ENCODE data around the gene PAWR. TPM values are rescaled to one million over a fixed set of nuclear protein-coding genes. Genes with fewer than 3 reads are reported as not detected.
"Not testable (repeated sequence)": the region's sequence is repeated elsewhere in the genome, so short reads cannot be mapped to it uniquely, and the experiment has no call there.

The PAWR gene
- total RNA-seq, 1 donor from 2014 or later = 53.5 TPM

DNA sequence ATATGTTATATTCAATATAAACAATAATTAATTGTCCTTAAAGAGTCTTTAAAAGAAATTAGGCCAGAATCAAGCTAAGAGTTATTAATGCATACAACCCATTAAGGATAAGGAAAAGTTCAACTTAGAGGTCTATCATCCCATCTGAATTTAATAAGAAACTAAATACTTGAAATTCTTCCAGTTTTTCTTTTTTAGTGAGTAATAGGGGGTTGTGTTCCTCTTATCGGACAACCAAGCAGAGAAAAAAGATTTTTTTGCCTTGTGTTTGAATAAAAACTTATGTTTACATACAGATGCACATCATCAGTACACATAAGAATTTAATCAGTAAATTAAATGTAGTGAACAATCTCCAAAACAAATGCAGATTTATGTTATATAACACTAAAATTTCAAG, 32.5 kb downstream of the PAWR start:
- ATAC-seq (no peak), DNase-seq (no peak)
- H3K4me1 ChIP-seq = peaks cover 8% of the 10 kb centered on the region
- H3K27me3 ChIP-seq (ENCODE audit: low read depth) = no peaks in the 10 kb centered on the region
- intact Hi-C loops (cut with DNase I) = no loop called here
- no peak overlapping the region for H3K27ac ChIP-seq
- H3K9me3 ChIP-seq = no peaks in the 10 kb centered on the region
- no peaks in the 10 kb centered on the region for H3K36me3 ChIP-seq
- H3K4me3 ChIP-seq = no peak overlapping the region
- TF ChIP-seq, protein P1, sequence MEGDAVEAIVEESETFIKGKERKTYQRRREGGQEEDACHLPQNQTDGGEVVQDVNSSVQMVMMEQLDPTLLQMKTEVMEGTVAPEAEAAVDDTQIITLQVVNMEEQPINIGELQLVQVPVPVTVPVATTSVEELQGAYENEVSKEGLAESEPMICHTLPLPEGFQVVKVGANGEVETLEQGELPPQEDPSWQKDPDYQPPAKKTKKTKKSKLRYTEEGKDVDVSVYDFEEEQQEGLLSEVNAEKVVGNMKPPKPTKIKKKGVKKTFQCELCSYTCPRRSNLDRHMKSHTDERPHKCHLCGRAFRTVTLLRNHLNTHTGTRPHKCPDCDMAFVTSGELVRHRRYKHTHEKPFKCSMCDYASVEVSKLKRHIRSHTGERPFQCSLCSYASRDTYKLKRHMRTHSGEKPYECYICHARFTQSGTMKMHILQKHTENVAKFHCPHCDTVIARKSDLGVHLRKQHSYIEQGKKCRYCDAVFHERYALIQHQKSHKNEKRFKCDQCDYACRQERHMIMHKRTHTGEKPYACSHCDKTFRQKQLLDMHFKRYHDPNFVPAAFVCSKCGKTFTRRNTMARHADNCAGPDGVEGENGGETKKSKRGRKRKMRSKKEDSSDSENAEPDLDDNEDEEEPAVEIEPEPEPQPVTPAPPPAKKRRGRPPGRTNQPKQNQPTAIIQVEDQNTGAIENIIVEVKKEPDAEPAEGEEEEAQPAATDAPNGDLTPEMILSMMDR (IDR thresholded peaks at IDR 0.05) = no peak

DNA sequence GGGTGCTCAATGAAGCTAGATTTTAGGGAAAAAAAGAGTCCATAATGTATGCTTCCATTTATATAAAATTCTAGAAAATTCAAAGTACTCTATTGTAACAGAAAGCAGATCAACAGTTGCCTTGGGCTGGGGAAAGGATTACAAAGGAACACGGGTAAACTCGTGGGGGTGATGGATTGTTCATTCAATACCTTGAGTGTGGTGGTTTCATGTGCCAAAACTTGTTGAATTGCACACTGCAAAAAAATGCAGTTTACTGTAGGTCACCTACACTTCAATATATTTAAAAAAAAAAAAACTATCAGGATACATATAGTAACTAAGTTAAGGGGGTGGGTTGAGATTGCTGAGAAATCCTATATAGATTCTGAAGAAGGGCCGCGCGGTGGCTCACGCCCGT, 33.6 kb downstream of the PAWR start:
- TF ChIP-seq, protein P1 (IDR thresholded peaks at IDR 0.05) = no peak
- no peaks in the 10 kb centered on the region for H3K27me3 ChIP-seq (ENCODE audit: low read depth)
- peaks cover 8% of the 10 kb centered on the region for H3K4me1 ChIP-seq
- no peak overlapping the region for H3K27ac ChIP-seq
- H3K36me3 ChIP-seq = no peaks in the 10 kb centered on the region
- intact Hi-C loops (cut with DNase I) = no loop called here
- ATAC-seq (no peak), DNase-seq (no peak)
- no peaks in the 10 kb centered on the region for H3K9me3 ChIP-seq
- H3K4me3 ChIP-seq = no peak overlapping the region

DNA sequence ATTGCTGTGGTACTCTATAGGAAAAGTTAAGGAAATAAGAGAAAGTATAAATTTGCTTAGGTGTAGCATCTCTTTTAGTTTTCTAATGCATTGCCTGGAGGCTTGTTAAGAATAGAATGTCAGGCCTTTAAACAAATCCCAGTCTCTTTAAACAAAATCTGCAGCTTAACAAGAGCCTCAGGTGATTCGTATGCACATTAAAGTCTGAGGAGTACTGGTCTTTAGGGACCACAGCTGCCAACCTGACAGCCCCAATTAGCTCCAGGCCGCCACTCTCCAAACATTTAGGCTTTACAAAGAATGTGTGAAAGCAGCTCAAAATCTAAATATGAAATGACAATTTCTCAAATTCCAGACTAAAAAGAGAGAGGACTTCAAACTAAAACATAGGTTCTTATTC, 35.7 kb downstream of the PAWR start:
- Histone ChIP-seq H3K27ac (no peak overlapping the region), H3K27me3 (ENCODE audit: low read depth) (no peaks in the 10 kb centered on the region), H3K4me1 (peaks cover 6% of the 10 kb centered on the region), H3K4me3 (no peak overlapping the region), H3K9me3 (no peaks in the 10 kb centered on the region), H3K36me3 (no peaks in the 10 kb centered on the region)
- TF ChIP-seq, protein P1 (IDR thresholded peaks at IDR 0.05) = no peak
- ATAC-seq (no peak), DNase-seq (no peak)
- intact Hi-C loops (cut with DNase I) = no loop called here

DNA sequence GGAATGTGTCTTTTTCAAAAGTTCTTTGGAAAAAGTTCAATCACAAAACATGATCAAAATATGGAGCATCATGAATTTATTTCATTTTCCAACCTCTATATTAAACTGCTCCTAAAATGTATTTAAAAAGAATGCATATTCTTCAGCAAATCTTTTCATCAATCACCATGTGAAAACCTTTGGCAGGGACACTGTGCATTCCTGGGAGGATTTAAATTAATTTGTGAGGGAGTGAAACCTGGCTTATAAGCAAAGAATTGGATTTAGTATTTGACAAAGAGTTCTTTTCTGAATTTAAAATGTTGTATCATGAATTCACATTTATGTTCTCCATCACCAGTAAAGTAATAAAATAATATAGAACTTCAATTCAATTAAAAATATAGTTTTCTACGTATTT, 38.2 kb downstream of the PAWR start:
- DNase-seq = no peak

DNA sequence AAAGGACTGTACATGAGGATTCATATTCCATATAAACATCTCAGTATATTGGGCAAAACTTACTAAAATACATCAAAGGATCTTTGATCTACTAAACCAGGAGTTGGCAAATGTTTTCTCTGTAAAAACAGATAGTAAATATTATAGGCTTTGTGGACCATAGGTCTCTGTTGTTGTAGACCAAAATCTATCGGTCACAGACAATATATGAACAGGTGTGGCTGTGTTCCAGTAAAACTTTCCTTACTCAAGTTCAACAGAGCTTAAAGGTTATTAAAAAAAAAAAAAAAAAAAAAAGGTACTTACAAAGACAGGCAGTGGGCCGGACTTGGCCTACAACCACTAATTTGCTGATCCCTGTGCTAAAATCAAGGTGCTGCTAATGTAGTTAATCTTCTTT, 40.3 kb downstream of the PAWR start:
- no peak for DNase-seq
- TF ChIP-seq, protein P1 (IDR thresholded peaks at IDR 0.05) = no peak
- Histone ChIP-seq H3K4me1 (no peaks in the 10 kb centered on the region), H3K9me3 (no peaks in the 10 kb centered on the region), H3K4me3 (no peak overlapping the region), H3K27me3 (ENCODE audit: low read depth) (no peaks in the 10 kb centered on the region), H3K27ac (no peak overlapping the region), H3K36me3 (no peaks in the 10 kb centered on the region)
- intact Hi-C loops (cut with DNase I) = no loop called here
- no peak for ATAC-seq

More for the DNA sequence above, 38.2 kb downstream of the PAWR start:
- TF ChIP-seq, protein P1 (IDR thresholded peaks at IDR 0.05) = no peak
- no peaks in the 10 kb centered on the region for H3K4me1 ChIP-seq
- intact Hi-C loops (cut with DNase I) = no loop called here
- H3K27me3 ChIP-seq (ENCODE audit: low read depth) = no peaks in the 10 kb centered on the region
- H3K4me3 ChIP-seq = no peak overlapping the region
- no peaks in the 10 kb centered on the region for H3K36me3 ChIP-seq
- no peak overlapping the region for H3K27ac ChIP-seq
- no peak for ATAC-seq
- H3K9me3 ChIP-seq = no peaks in the 10 kb centered on the region

DNA sequence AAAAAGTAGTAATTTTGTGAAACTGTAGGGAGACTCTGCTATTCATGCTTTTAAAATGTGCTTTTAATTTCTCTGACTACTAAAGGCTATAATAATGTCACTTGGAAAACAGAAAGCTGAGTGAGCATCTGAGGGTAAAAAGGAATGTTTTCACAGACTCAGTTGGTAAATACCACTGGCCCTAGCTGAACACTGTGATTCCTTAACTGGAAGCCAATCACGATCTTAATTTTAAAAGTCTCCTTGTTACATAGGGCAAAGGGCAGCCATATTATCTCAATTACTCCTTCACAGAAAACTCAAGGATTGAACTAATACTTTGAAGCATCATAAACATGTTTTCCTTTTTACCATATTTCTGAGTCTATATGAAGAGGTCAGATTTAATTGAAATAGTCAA, 41.9 kb downstream of the PAWR start:
- TF ChIP-seq, protein P1 (IDR thresholded peaks at IDR 0.05) = no peak
- no peak for ATAC-seq

DNA sequence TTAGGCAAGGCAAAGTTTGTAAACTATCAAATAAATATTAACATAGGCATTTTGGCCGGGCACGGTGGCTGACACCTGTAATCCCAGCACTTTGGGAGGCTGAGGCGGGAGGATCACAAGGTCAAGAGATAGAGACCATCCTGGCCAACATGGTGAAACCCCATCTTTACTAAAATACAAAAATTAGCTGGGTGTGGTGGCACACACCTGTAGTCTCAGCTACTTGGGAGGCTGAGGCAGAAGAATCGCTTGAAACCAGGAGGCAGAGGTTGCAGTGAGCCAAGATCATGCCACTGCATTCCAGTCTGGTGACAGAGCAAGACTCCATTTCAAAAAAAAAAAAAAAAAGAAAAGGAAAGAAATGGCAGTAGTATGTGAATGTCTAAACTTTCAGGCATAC, 43.9 kb downstream of the PAWR start:
- H3K27me3 ChIP-seq (ENCODE audit: low read depth); DNase-seq; H3K4me3 ChIP-seq; intact Hi-C loops (cut with DNase I); ATAC-seq; H3K27ac ChIP-seq; H3K4me1 ChIP-seq; H3K9me3 ChIP-seq; H3K36me3 ChIP-seq: not testable (repeated sequence)

More for the DNA sequence above, 41.9 kb downstream of the PAWR start:
- intact Hi-C loops (cut with DNase I) = no loop called here
- Histone ChIP-seq H3K27me3 (ENCODE audit: low read depth) (no peaks in the 10 kb centered on the region), H3K36me3 (no peaks in the 10 kb centered on the region), H3K4me1 (peaks cover under 1% of the 10 kb centered on the region), H3K9me3 (no peaks in the 10 kb centered on the region), H3K4me3 (no peak overlapping the region), H3K27ac (no peak overlapping the region)
- no peak for DNase-seq
